GM18519 (cell line): ENCODE measurements around the gene CRYBB3.
"Not testable (repeated sequence)": the region's sequence is repeated elsewhere in the genome, so short reads cannot be mapped to it uniquely, and the experiment has no call there.

Experiments used
- ATAC-seq: cut with Tn5 transposase; IDR thresholded peaks from one replicate; pipeline ENCODE4 v1.9.1; 2021; ENCODE audit warnings: mild to moderate bottlenecking, moderate library complexity; ENCODE audit not compliant: unreplicated experiment, low FRiP score

The CRYBB3 gene

GRCh38 chr22:25174888-25175411 is 24.7 kb upstream of the CRYBB3 start:
- no peak for ATAC-seq

GRCh38 chr22:25176175-25176574 is 23.5 kb upstream of the CRYBB3 start:
- ATAC-seq = no peak

GRCh38 chr22:25176799-25177198 is 22.9 kb upstream of the CRYBB3 start:
- no peak for ATAC-seq

GRCh38 chr22:25177226-25177625 is 22.4 kb upstream of the CRYBB3 start:
- ATAC-seq = no peak

GRCh38 chr22:25177895-25178294 is 21.8 kb upstream of the CRYBB3 start:
- no peak for ATAC-seq

- not testable (repeated sequence) for ATAC-seq
These were observed 21.3 kb upstream of the CRYBB3 start for GRCh38 chr22:25178348-25178747.

- ATAC-seq = not testable (repeated sequence)
These were observed 20.6 kb upstream of the CRYBB3 start for GRCh38 chr22:25178869-25179631.

GRCh38 chr22:25182131-25183110 is 17.2 kb upstream of the CRYBB3 start:
- ATAC-seq = no peak

- no peak for ATAC-seq
These were observed 15.6 kb upstream of the CRYBB3 start for GRCh38 chr22:25183949-25184619.

- ATAC-seq = no peak
These were observed 13.5 kb upstream of the CRYBB3 start for GRCh38 chr22:25186140-25186539.

- no peak for ATAC-seq
These were observed 12.2 kb upstream of the CRYBB3 start for GRCh38 chr22:25187469-25187868.

- no peak for ATAC-seq
These were observed 7.3 kb upstream of the CRYBB3 start for GRCh38 chr22:25192406-25192805.

- ATAC-seq = no peak
These were observed 6.5 kb upstream of the CRYBB3 start for GRCh38 chr22:25193130-25193529.

GRCh38 chr22:25193548-25193947 is 6.1 kb upstream of the CRYBB3 start:
- no peak for ATAC-seq

- no peak for ATAC-seq
These were observed 3.3 kb upstream of the CRYBB3 start for GRCh38 chr22:25196326-25196725.

- no peak for ATAC-seq
These were observed 2.3 kb upstream of the CRYBB3 start for GRCh38 chr22:25197340-25197739.

- no peak for ATAC-seq
These were observed 1.3 kb downstream of the CRYBB3 start for GRCh38 chr22:25200967-25201366.

- ATAC-seq = no peak
These were observed 2.1 kb downstream of the CRYBB3 start for GRCh38 chr22:25201557-25202273.

- no peak for ATAC-seq
These were observed 2.7 kb downstream of the CRYBB3 start for GRCh38 chr22:25202290-25202921.

GRCh38 chr22:25203082-25203481 is 3.4 kb downstream of the CRYBB3 start:
- ATAC-seq = no peak
